NCI-H774 (cell line): ENCODE measurements around the gene MS4A15.
"Not testable (repeated sequence)": the region's sequence is repeated elsewhere in the genome, so short reads cannot be mapped to it uniquely, and the experiment has no call there.

Source experiments
- DNase-seq: peaks from one replicate; lab custom pipeline; 2025; lab: John Stamatoyannopoulos, UW

Gene MS4A15

DNA sequence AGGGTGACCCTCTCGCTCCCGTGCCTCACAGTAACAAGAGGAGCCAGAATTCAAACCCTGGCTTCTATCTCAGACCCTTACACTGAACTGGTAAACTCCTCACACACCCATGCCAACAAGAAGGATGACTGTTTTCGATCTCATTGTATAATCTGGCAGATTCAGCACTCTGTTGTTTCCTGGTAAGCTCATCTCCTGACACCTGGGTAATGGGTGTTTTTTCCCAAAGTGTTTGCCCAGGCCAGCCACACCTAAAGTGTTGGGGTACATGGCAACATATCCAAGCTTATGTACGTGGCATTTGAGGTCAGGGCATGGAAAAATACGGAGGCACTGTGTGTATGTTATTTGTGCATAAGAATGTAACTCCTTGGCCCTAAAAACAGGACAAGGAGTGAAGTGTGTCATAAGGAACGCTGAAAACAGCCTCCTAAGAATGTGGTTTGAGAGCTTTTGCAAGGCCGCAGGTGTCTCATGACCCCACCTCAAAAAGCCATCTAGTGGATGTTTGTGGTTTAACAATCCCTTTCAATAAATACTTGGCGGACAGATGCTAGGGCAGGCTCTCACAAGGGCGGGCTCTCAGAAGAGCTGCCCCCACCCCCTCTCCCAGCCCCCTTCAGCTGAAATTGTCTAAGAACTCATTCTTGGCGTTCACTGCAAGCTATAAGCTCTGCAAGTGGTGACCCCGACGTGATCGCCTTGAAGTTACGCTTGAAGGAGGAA is at the start of gene MS4A15:
Gene MS4A15 (plus strand): TSS at position 561 of the 726 bp plus-strand sequence. CDS start 6,867 bp downstream, outside the sequence.
- no peak for DNase-seq

DNA sequence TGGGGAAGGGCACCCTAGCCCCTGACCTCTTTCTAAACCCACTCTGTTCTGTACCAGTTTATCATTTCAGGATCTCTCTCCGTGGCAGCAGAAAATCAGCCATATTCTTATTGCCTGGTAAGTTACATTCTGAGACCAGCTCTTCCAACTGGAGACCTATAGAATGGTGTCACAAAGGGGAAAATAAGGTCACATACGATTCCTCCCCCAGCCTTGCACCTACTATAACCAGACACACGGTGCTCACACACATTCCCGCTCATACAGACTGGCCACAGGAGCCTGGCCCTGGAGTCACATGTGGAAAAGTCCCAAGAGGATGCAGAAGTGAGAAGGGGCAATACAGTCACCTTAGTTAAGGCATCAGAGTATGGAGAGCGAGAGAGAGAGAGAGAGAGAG is 49.7 kb upstream of the MS4A15 start:
- DNase-seq, result no peak

DNA sequence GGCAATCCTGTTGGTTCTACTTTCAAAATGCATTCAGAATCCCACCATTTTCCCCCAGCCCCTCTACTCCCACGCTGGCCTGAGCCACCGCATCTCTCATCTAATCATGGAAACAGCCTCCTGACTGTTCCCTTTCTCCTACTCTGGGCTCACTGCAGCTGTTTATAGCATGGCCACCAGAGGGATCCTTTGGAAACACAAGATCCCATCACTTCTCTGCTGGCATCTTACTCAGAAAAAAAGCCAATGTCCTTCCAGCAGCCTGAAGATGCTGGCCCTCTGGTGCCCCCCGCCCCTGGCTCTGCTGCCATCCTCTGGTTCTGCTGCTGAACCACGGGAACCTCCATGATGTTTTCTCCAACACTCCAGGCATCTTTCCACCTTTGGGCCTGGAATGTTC is 46.2 kb upstream of the MS4A15 start:
- no peak for DNase-seq

DNA sequence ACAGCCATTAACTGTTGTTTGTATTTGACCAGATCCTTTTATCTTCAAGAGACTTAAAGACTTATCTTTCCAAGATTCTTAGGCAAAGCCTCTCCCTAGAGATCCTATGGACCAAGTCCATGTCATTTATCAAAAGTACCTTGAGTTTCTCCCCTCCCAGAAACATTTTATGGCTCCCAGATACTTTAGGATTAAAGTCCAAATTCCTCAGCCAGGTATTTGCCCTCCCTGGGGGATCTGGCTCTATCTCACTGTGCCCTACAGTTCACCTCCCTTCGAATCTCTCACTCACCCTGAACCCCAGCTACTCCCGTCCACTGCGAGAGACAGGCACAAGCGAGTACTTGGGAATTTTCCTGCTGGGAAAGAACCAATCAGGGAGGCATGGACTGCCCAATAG is 45.4 kb upstream of the MS4A15 start:
- no peak for DNase-seq

DNA sequence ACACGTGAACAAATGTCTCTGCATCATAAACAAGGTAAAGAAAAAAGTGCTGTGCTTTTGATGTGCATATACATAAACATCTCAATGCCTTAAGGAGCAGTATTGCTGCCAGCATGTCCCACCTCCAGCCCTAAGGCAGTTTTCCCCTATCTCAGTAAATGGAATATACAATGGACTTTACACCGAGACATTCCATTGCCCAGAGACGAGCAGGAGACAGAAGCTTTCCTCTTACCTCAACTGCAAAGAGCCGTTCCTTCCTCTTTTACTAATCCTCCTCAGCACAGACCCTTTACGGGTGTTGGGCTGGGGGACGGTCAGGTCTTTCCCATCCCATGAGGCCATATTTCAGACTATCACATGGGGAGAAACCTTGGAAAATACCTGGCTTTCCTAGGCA is 43.2 kb upstream of the MS4A15 start:
- DNase-seq, result not testable (repeated sequence)

DNA sequence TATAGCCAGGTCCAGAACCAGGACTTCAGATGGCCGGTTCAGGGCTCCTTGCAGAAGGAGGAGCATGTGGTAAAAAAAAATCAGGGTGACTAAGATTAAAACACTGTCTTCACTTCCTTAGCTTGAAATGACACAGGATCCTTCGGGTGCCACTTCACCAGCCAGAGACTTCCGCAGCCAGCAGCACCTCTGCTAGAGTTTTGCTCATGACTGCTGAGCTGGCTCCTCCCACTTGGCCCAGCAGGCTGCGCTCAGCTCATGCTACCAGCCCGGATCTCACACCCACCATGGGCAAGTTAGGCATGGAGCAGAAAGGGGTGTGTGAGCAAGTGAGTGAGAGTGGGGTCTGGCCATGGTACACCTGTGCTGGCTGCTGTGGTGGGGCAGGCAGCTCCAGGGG is 38.7 kb upstream of the MS4A15 start:
- DNase-seq, result no peak

GRCh38 chr11:60718524-60719316 is 37.9 kb upstream of the MS4A15 start:
- DNase-seq, result no peak

DNA sequence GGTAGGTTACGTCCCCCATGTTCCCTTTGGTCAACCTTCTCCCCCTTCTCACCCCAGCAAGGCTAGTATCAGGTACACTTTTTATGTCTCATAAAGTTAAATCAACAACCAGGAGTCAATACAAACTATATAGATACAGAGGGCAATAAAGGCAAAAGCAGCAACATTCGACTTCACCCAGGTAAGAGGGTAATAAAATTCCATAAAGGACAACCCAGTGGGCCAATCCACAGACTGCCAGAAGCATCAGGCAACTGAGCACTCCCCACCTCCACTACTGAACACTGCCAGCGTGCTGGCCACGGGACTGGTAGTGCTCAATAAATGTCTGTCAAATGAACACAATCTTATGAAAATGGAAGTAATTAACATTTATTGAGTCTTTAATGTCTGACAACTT is 37.3 kb upstream of the MS4A15 start:
- DNase-seq, result no peak

DNA sequence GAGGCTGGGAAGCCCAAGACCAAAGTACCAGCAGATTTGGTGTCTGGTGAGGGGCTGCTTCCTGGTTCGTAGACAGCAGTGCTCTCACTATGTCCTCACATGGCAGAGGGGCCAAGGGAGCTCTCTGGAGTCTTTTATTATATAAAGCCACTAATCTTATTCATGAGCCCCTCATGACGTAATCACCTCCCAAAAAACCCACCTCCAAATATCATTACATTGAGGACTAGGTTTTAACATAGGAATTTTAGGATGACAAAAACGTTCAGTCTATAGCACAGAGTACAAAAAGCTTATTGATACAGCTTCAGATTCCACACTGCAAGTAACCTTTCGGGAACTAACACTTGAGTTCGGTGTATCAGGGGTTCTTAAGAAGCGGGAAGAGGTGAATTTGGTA is 36.2 kb upstream of the MS4A15 start:
- DNase-seq, result no peak

DNA sequence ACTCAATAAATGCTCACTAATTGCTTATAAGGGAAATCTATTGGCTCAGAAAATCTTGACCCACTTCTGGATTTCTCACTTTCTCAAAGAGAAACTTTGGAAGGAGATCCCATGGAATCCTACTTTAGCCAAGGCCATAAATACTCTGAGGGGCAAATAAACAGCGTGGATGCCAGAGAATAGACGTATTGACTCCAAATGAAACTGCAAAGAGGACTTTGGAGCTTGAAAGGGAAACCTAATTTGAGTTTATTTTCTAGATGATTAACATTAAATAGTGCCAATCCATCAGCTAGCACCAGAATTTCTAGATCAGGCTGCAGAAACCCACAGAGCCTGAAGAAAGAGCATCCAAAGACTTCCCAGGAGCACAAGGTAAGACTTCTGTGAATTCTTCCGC is 32.2 kb upstream of the MS4A15 start, which contains the start of gene MS4A18:
Gene MS4A18 (plus strand): TSS at position 301 of the 400 bp plus-strand sequence.
- no peak for DNase-seq

DNA sequence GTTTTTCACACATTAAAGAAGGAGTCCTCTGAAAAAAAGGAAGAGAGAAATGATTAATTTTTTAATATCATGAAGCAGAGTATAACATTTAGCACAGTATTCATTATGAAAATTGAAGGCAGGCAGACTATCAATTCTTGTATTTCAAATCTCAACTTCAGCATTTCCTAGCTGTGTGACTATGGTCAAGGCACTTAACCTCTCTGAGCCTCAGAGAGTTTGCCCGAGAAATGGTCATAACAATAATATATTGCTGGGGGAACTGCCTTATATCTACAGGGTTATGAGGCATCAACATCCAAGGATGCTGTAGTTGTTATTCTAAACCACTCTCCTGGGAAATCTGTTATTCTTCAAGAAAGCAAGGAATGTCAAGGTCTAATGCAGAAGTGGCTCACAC is 31.1 kb upstream of the MS4A15 start:
- no peak for DNase-seq

- no peak for DNase-seq
Measured at GRCh38 chr11:60731586-60731985, 25.1 kb upstream of the MS4A15 start.

- no peak for DNase-seq
Measured at GRCh38 chr11:60734279-60734678, 22.4 kb upstream of the MS4A15 start.

- no peak for DNase-seq
Measured at GRCh38 chr11:60739114-60739513, 17.6 kb upstream of the MS4A15 start.

- DNase-seq, result no peak
Measured at GRCh38 chr11:60740573-60740972, 16.1 kb upstream of the MS4A15 start.

DNA sequence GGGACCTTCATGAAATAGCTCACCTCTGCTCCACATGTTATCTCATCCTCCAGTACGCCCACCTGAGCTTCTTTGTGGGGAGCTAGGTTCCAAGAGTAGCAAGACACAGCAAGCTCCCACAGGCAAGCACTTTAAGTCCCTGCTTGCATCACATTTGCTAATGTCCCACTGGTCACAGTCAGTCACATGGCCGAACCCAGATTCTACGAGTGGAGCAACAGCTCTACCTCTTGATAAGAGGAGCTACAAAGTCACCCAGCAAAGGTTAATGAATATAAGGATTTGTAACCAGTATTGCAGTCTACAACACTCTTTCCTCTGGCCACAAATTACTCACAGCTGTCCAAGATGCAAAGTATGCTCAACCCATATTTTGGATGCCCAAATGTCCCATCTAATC is 15.2 kb upstream of the MS4A15 start:
- DNase-seq, result no peak

DNA sequence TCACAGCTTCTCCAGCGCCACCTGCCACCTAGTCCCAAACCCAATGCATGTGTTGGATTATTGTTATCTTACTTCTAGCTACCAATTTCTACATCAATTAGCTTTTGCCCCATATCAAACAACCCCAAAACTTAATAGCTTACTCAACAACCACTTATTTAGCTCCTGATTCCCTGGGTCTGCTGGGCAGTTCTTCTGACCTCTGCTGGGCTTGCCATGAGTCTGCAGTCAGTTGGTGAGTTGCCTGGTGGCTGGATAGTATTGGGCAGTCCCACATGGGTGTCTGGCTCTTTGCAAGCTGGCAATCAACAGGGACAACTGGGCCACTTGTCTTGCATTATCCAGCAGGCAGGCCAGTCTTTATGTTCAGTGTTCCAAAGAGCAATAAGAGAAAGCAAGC is 13.6 kb upstream of the MS4A15 start:
- DNase-seq, result no peak

DNA sequence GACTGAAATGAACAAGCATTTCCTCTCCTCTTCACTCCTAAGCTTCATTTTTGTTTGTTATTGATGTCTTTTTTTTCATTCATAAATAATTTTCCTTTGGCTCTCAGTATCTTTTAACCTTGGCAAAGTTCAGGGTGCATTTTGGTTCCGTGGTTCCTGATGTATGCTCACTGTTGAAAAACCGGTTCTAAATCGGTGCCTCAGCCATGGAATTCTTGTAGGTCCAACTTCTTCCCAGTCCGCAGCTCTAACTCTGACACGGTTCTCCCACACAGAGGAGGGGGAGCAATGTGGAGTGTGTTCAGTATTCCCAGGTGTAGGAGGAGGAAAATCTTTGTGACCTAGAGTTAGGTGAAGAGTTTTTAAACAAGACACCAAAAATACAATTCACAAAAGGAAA is 12.6 kb upstream of the MS4A15 start:
- no peak for DNase-seq

DNA sequence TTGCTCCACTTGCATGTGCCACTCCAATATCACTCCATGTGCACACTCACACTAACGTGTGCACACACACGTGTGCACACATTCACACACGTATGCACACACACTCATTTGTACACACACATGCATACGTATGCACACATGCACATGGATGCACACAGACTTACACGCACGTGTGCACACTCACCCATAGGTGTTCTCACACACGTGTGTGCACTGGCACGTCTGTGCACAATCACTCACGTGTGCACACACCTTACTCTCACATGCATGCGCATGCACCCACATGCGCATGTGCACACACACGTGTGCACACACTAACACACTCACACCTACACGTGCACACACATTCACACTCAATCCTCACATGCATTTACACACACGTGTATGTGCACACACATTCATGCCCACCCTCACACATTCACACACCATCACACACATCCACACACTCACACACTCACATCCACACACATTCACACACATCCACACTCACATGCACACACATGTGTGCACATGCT is 9.3 kb upstream of the MS4A15 start:
- DNase-seq, result no peak

- no peak for DNase-seq
Measured at GRCh38 chr11:60748225-60748624, 8.4 kb upstream of the MS4A15 start.

- DNase-seq, result no peak
Measured at GRCh38 chr11:60748821-60749220, 7.8 kb upstream of the MS4A15 start.

- no peak for DNase-seq
Measured at GRCh38 chr11:60750911-60751310, 5.8 kb upstream of the MS4A15 start.

- no peak for DNase-seq
Measured at GRCh38 chr11:60753309-60753708, 3.4 kb upstream of the MS4A15 start.
